Breast epithelium (tissue), 3 donors: ENCODE measurements around the gene ABCF3.

Source experiments
- POLR2A ChIP-seq: fragments of 450-650 bp; IDR thresholded peaks from one replicate; pipeline ENCODE4 v1.6.1; 2016; ENCODE audit warnings: antibody characterized with exemption, mild to moderate bottlenecking, moderate library complexity
- POLR2AphosphoS5 ChIP-seq, 3 donors: sonication (generic); formaldehyde crosslinking; IDR thresholded peaks; one replicate each; pipeline ENCODE4 v1.6.1; 2017; ENCODE audit warnings: antibody characterized with exemption in 3 of 3
- TF ChIP-seq, protein P1 (sequence below), 3 donors: fragments of 450-650 bp; IDR thresholded peaks; one replicate each; pipeline ENCODE4 v1.5.1; 2016 to 2017; ENCODE audit warnings: antibody characterized with exemption in 3 of 3, mild to moderate bottlenecking in 3 of 3, moderate library complexity in 3 of 3

GRCh38 chr3:184236033-184236410 is 50.0 kb downstream of the ABCF3 start:
- TF ChIP-seq, protein P1, sequence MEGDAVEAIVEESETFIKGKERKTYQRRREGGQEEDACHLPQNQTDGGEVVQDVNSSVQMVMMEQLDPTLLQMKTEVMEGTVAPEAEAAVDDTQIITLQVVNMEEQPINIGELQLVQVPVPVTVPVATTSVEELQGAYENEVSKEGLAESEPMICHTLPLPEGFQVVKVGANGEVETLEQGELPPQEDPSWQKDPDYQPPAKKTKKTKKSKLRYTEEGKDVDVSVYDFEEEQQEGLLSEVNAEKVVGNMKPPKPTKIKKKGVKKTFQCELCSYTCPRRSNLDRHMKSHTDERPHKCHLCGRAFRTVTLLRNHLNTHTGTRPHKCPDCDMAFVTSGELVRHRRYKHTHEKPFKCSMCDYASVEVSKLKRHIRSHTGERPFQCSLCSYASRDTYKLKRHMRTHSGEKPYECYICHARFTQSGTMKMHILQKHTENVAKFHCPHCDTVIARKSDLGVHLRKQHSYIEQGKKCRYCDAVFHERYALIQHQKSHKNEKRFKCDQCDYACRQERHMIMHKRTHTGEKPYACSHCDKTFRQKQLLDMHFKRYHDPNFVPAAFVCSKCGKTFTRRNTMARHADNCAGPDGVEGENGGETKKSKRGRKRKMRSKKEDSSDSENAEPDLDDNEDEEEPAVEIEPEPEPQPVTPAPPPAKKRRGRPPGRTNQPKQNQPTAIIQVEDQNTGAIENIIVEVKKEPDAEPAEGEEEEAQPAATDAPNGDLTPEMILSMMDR (IDR thresholded peaks at IDR 0.05), result no peak
- TF ChIP-seq POLR2AphosphoS5 (IDR thresholded peaks at IDR 0.05) (no peak), POLR2A (no peak)
